Activated B cell treated with CpG ODN at 0.5 μM for 24 hours (primary cell): ENCODE data around the gene ZFR2. TPM values are rescaled to one million over a fixed set of nuclear protein-coding genes. Genes with fewer than 3 reads are reported as not detected.
"Not testable (repeated sequence)": the region's sequence is repeated elsewhere in the genome, so short reads cannot be mapped to it uniquely, and the experiment has no call there.

ENCODE experiments used
- ATAC-seq: fragments of 200-7000 bp; cut with Tn5 transposase; one replicate; pipeline ENCODE4 v1.10.0; 2021; ENCODE audit warnings: low read depth, mild to moderate bottlenecking, moderate library complexity
- CTCF ChIA-PET: fragments of 350-600 bp; sonication (Branson Sonifier 250); formaldehyde crosslinking; loops from one replicate; lab custom pipeline; 2021; ENCODE audit warnings: antibody characterized with exemption; lab: Charles Lee
- POLR2A ChIA-PET: fragments of 350-600 bp; sonication (Branson Sonifier 250); formaldehyde crosslinking; loops from one replicate; lab custom pipeline; 2021; ENCODE audit warnings: antibody characterized with exemption; lab: Charles Lee
- DNase-seq: peaks from one replicate; pipeline ENCODE4 v3.0.0; 2022
- H3K27ac Mint-ChIP-seq: one replicate; pipeline ENCODE4 v1.8.0; 2020; ENCODE audit warnings: mixed read lengths
- H3K27me3 Mint-ChIP-seq: one replicate; pipeline ENCODE4 v1.8.0; 2021; ENCODE audit warnings: mixed read lengths
- H3K36me3 Mint-ChIP-seq: one replicate; pipeline ENCODE4 v1.8.0; 2021; ENCODE audit warnings: low read depth, mixed read lengths
- H3K4me1 Mint-ChIP-seq: one replicate; pipeline ENCODE4 v1.8.0; 2021; ENCODE audit warnings: mixed read lengths
- H3K4me3 Mint-ChIP-seq: one replicate; pipeline ENCODE4 v1.8.0; 2020; ENCODE audit warnings: mild to moderate bottlenecking, mixed read lengths
- H3K9me3 Mint-ChIP-seq: one replicate; pipeline ENCODE4 v1.8.0; 2020; ENCODE audit warnings: mixed read lengths
- intact Hi-C: fragments of 100-400 bp; cut with micrococcal nuclease; formaldehyde crosslinking; loops from one replicate; pipeline ENCODE4 v1.15.1; 2024
- total RNA-seq: library from RNA; stranded (reverse); gene quantifications from 2 replicates; pipeline ENCODE4 v1.2.3, GENCODE V29; 2022
- TF ChIP-seq, protein P1 (sequence below): fragments of 200-600 bp; IDR thresholded peaks from one replicate; pipeline ENCODE4 v1.8.0; 2022; ENCODE audit warnings: antibody characterized with exemption, mild to moderate bottlenecking

Gene ZFR2
- total RNA-seq, 1 donor from 2014 or later = 0.31 TPM

DNA sequence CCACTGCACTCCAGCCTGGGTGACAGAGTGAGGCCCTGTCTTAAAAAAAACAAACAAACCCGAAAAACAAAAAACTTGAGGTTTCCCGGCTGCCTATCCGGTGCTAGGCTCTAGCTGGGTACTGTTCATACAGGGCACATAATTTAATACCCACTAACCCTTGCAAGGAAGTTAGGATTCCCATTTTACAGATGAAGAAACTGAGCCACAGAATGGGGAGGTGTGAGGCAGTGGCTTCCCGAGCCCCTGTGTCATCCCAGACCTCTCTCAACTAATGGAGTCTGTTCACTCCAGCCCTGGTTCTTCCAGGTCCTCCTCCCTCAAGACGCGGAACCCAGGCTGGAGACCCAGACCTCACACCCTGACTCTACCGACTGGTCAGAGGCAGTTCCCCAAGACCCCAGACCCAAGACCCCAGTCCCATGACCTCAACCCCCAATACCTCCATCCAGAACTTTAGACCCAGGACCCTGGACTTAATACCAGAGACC lies 107.9 kb downstream of the ZFR2 start:
- Mint-ChIP-seq H3K9me3 (no peaks in the 10 kb centered on the region), H3K27me3 (no peaks in the 10 kb centered on the region), H3K4me1 (peaks cover 38% of the 10 kb centered on the region), H3K4me3 (peak overlapping the region; percentile 92), H3K27ac (peak overlapping the region; percentile 91), H3K36me3 (peaks cover 41% of the 10 kb centered on the region)
- TF ChIP-seq, protein P1, sequence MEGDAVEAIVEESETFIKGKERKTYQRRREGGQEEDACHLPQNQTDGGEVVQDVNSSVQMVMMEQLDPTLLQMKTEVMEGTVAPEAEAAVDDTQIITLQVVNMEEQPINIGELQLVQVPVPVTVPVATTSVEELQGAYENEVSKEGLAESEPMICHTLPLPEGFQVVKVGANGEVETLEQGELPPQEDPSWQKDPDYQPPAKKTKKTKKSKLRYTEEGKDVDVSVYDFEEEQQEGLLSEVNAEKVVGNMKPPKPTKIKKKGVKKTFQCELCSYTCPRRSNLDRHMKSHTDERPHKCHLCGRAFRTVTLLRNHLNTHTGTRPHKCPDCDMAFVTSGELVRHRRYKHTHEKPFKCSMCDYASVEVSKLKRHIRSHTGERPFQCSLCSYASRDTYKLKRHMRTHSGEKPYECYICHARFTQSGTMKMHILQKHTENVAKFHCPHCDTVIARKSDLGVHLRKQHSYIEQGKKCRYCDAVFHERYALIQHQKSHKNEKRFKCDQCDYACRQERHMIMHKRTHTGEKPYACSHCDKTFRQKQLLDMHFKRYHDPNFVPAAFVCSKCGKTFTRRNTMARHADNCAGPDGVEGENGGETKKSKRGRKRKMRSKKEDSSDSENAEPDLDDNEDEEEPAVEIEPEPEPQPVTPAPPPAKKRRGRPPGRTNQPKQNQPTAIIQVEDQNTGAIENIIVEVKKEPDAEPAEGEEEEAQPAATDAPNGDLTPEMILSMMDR = no peak
- ChIA-PET CTCF (interaction anchor here (0.6 to 3.5 kb wide), 3 partner anchors 26 to 379 kb away, joined by 3 to 27 read pairs (median 5); no protein-coding TSS in a partner anchor), POLR2A (interaction anchor here (0.6 to 4.0 kb wide), 8 partner anchors 51 to 1292 kb away, joined by 6 to 84 read pairs (median 10); partner anchors contain the start of genes EEF2, HDGFL2 and YJU2)
- intact Hi-C loops = loop anchor here (1.0 to 5.0 kb wide), 11 partner anchors 40 to 1921 kb away; partner anchors contain the start of genes CHAF1A, DAPK3, DPP9 and FZR1
- DNase-seq = no peak
- no peak for ATAC-seq

DNA sequence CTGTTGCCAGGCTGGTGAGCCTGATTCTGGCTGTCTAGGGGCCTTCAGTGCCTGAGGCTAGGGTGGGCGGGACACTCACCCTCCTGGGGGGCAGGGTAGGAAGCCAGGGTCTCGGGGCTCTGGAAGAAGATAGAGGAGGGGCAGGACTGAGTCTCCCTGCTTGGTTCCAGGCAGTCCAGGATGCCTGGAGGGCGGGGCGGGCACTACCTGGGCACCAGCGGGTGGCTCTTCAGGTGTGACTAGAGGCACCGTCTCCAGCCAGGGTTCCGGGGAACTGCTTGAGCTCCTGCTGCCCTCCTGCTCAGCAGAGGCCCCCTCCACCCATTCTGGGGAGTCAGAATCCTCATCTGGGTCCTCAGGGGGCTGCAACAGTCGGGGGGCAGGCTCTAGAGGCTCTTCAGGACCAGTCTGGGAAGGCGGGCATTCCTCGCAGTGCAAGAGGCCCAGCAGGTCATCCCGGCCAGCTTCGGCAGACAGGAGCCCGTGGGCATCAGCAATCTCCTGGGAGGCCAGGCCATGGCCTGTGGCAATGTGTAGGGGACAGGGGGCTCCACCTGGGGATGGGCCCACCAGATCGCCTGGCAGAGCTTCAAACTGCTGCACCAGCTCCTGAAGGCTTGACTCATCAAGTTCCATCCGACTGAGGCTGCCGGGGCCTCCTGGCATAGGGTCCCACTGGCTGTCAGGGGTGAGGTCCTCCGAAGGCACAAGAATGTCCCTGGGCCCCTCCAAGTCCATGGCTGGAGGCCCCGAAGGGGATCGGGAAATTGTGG lies 109.2 kb downstream of the ZFR2 start:
- ChIA-PET POLR2A (interaction anchor here (0.5 to 4.0 kb wide), 4 partner anchors 52 to 226 kb away, joined by 4 to 84 read pairs (median 9); partner anchors contain the start of gene EEF2), CTCF (interaction anchor here (1.7 kb wide), 1 partner anchor 62 kb away, joined by 3 read pairs; no protein-coding TSS in a partner anchor)
- no peak for DNase-seq
- Mint-ChIP-seq H3K4me3 (no peak overlapping the region), H3K36me3 (peaks cover 50% of the 10 kb centered on the region), H3K27me3 (no peaks in the 10 kb centered on the region), H3K9me3 (no peaks in the 10 kb centered on the region), H3K4me1 (peaks cover 38% of the 10 kb centered on the region), H3K27ac (no peak overlapping the region)
- intact Hi-C loops = loop anchor here (2.0 to 5.0 kb wide), 10 partner anchors 39 to 1923 kb away; partner anchors contain the start of genes CHAF1A, DAPK3, DPP9 and FZR1
- TF ChIP-seq, protein P1 = no peak
- ATAC-seq = no peak

DNA sequence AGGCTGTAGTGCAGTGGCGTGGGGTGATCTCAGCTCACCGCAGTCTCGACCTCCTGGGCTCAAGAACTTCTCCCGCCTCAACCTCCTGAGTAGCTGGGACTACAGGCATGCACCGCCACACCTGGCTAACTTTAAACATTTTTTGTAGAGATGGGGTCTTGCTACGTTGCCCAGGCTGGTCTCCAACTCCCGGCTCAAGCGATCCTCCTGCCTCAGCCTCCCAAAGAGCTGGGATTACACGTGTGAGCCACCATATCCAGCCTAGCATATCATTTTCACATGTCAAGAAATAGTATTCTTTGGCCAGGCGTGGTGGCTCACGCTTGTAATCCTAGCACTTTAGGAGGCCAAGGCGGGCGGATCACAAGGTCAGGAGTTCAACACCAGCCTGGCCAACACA lies 110.5 kb downstream of the ZFR2 start:
- CTCF ChIA-PET = interaction anchor here (1.7 kb wide), 1 partner anchor 63 kb away, joined by 3 read pairs; no protein-coding TSS in a partner anchor
- H3K4me1 Mint-ChIP-seq = peaks cover 38% of the 10 kb centered on the region
- POLR2A ChIA-PET = interaction anchor here (2.1 kb wide), 1 partner anchor 64 kb away, joined by 4 read pairs; no protein-coding TSS in a partner anchor

DNA sequence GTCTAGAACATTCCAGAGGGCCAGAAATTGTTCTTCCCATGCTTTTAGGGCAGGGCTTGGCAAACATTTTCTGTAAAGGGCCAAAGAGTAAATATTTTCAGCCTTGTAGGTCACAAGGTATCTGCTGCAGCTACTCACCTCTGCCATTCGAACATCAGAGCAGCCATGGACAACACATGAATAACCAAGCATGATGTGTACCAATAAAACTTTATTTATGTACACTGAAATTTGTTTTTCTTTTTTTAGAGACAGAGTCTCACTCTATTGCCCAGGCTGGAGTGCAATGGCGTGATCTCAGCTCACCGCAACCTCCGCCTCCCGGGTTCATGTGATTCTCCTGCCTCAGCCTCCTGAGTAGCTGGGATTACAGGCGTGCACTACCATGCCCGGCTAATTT lies 111.1 kb downstream of the ZFR2 start:
- H3K27ac Mint-ChIP-seq, intact Hi-C loops, H3K9me3 Mint-ChIP-seq, H3K4me3 Mint-ChIP-seq, H3K27me3 Mint-ChIP-seq, ATAC-seq, POLR2A ChIA-PET, DNase-seq: not testable (repeated sequence)
- Mint-ChIP-seq H3K36me3 (peaks cover 60% of the 10 kb centered on the region), H3K4me1 (peaks cover 32% of the 10 kb centered on the region)
- CTCF ChIA-PET = interaction anchor here (0.9 kb wide), 1 partner anchor 38 kb away, joined by 3 read pairs; no protein-coding TSS in a partner anchor

More for the DNA sequence above, 110.5 kb downstream of the ZFR2 start:
- H3K36me3 Mint-ChIP-seq = peaks cover 60% of the 10 kb centered on the region
- intact Hi-C loops, H3K4me3 Mint-ChIP-seq, ATAC-seq, H3K9me3 Mint-ChIP-seq, H3K27ac Mint-ChIP-seq, DNase-seq, H3K27me3 Mint-ChIP-seq: not testable (repeated sequence)

Other genes with a start within 250 kb of the ZFR2 start
- gene CACTIN, start 242.2 kb downstream of the ZFR2 start, total RNA-seq = 45.3 and 48.1 TPM in 2 replicates
- 28.3 and 31.1 TPM in 2 replicates for gene PIP5K1C, start 168.6 kb downstream of the ZFR2 start, total RNA-seq
- gene TJP3, start 160.7 kb downstream of the ZFR2 start, total RNA-seq = 0.86 and 1.7 TPM in 2 replicates
- 42.6 and 51.2 TPM in 2 replicates for gene APBA3, start 107.3 kb downstream of the ZFR2 start, total RNA-seq
- gene MRPL54, start 106.4 kb downstream of the ZFR2 start, total RNA-seq = 81.2 and 90.0 TPM in 2 replicates
- gene RAX2, start 96.8 kb downstream of the ZFR2 start, total RNA-seq = not detected in 2 replicates
- 4.0 and 4.8 TPM in 2 replicates for gene MATK, start 82.7 kb downstream of the ZFR2 start, total RNA-seq
- gene ATCAY, start 11.6 kb upstream of the ZFR2 start, total RNA-seq = not detected in 2 replicates
- gene NMRK2, start 64.0 kb upstream of the ZFR2 start, total RNA-seq = not detected in 2 replicates
- 37.5 and 42.2 TPM in 2 replicates for gene DAPK3, start 102.1 kb upstream of the ZFR2 start, total RNA-seq
- gene EEF2, start 116.4 kb upstream of the ZFR2 start, total RNA-seq = 2,958 and 3,229 TPM in 2 replicates
- gene PIAS4, start 138.7 kb upstream of the ZFR2 start, total RNA-seq = 36.4 and 37.2 TPM in 2 replicates
- gene ZBTB7A, start 197.9 kb upstream of the ZFR2 start, total RNA-seq = 44.5 and 49.2 TPM in 2 replicates